Heart right ventricle (tissue), 16 donors: ENCODE results near the gene ACVR1B. TPM values are rescaled to one million over a fixed set of nuclear protein-coding genes. Genes with fewer than 3 reads are reported as not detected.

Experiments used
- ATAC-seq, 8 donors: fragments of 200-7000 bp; cut with Tn5 transposase; one replicate each; pipeline ENCODE4 v1.9.1; 2020; ENCODE audit warnings: mild to moderate bottlenecking in 8 of 8, moderate library complexity in 8 of 8, moderate number of reproducible peaks in 1 of 8
- DNase-seq, 2 donors: peaks; one replicate each; pipeline ENCODE4 v3.0.0-alpha.2; 2020
- H3K27ac ChIP-seq, 10 donors: fragments of 200-600 bp; sonication (generic) in 2 of 10; one replicate each; pipeline versions ENCODE4 v1.5.0 to v1.8.0; 2020 to 2022; ENCODE audit warnings: mild to moderate bottlenecking in 3 of 10
- H3K27me3 ChIP-seq, 7 donors: fragments of 200-600 bp; one replicate each; pipeline ENCODE4 v1.8.0; 2021 to 2022; ENCODE audit warnings: mild to moderate bottlenecking in 2 of 7
- H3K36me3 ChIP-seq, 9 donors: fragments of 200-600 bp; sonication (generic) in 1 of 9; one replicate each; pipeline versions ENCODE4 v1.5.0 to v1.8.0; 2020 to 2022; ENCODE audit warnings: mild to moderate bottlenecking in 2 of 9
- H3K4me1 ChIP-seq, 9 donors: fragments of 200-600 bp; sonication (generic) in 1 of 9; one replicate each; pipeline versions ENCODE4 v1.5.0 to v1.8.0; 2020 to 2022; ENCODE audit warnings: mild to moderate bottlenecking in 4 of 9
- H3K4me3 ChIP-seq, 10 donors: fragments of 200-600 bp; sonication (generic) in 2 of 10; one replicate each; pipeline versions ENCODE4 v1.5.0 to v1.8.0; 2020 to 2022; ENCODE audit warnings: mild to moderate bottlenecking in 7 of 10, moderate library complexity in 2 of 10
- H3K9me3 ChIP-seq, 11 donors: fragments of 200-600 bp in 10 of 11; sonication (generic) in 2 of 11; one replicate each; pipeline versions ENCODE4 v1.5.0 to v1.8.0; 2013 to 2022; ENCODE audit warnings: mild to moderate bottlenecking in 2 of 11, control low read depth in 1 of 11, moderate library complexity in 1 of 11
- WGBS, 2 donors: extraction: QIAGEN DNeasy Blood & Tissue Kit; methylation state at CpG; one replicate each; pipeline ENCODE4 v1.1.7; 2013; ENCODE audit warnings: inconsistent platforms in 1 of 2; 5-methylcytosine and 5-hydroxymethylcytosine counted together
- intact Hi-C, 10 donors: fragments of 100-400 bp; cut with DNase I; formaldehyde crosslinking; loops; one replicate each; pipeline versions ENCODE4 v1.11.1 to v1.14.2; 2022
- polyA plus RNA-seq, 2 donors: library from polyadenylated mRNA; stranded (reverse); fragments of 200-250 nt; gene quantifications; one replicate each; pipeline ENCODE4 v1.2.3, GENCODE V29; 2013
- total RNA-seq, 10 donors: library from RNA; stranded (reverse); fragmentation: NEBNext Ultra II Directional in 3 of 10; extraction: Animal tissue kit (Norgen Biotek cat#: 25700) in 3 of 10; gene quantifications; one replicate each; pipeline versions ENCODE4 v1.2.1 to v1.2.4, GENCODE V29; 2021 to 2023
- TF ChIP-seq, protein P1 (sequence below), 9 donors: fragments of 200-600 bp; sonication (generic) in 2 of 9; IDR thresholded peaks; one replicate each; pipeline versions ENCODE4 v1.5.0 to v1.8.0; 2021 to 2022; ENCODE audit warnings: antibody characterized with exemption in 9 of 9, mild to moderate bottlenecking in 5 of 9, moderate library complexity in 1 of 9
- donor health status: Arrhythmogenic right ventricular cardiomyopathy.
- donor health status: ischemic (EF 13 %, LVEDD 7.1; RV severe dilation, severe dysfunction).
- donor health status: healthy with polysubstance abuse.
- donor health status: DM: no; HTN: yes; CAD: no.
- donor health status: DM: no; HTN: no; CAD: no.
- donor health status: ischemic (EF 25% LVEDD 6.9; RV normal size, moderate dysfunction).
- donor health status: ischemic (EF 25% LVEDD 5.7; RV mildly dilated, moderate dysfunction).
- donor health status: healthy.
- donor health status: DM: yes; HTN: yes; CAD: no.
- donor health status: Ischemic cardiomyopathy.
- donor health status: ischemic (EF 35%, LVEDD 5.7; RV mildly dilated, moderate dysfunction).
- donor health status: nonischemic (EF 11% LVEDD 7.7; RV severe dilation, severe dysfunction).
- donor health status: DM: yes; HTN: yes; CAD: no.
- donor health status: PGD.
- donor health status: ischemic (EF 29% LVEDD 5.4; RV normal size, mild dysfunction).
- donor health status: nonischemic (EF 23%, LVEDD 6.1; RV moderate dilation, normal function).

The ACVR1B gene
- total and polyA plus RNA-seq, 12 donors = 5.8 to 15.5 (median 9.7) TPM

DNA sequence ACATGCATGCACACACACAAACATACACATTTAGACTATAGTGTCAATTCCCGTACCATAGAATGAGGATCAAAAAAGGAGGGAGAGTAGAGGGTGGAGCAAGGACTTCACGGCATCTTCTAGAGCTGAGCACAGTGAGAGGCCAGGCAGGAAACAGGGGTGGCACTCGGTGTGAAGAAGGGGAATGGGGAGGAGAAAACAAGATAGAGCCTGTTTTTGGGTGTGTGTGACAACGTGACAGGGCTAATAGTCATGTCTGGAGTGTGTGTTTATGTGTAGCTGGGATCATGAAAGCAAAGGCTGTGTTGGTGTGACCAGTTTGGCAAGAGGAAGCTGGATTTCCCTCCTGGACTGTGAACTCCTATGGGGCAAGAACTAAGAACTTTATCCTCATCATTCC, 9.9 kb upstream of the ACVR1B start:
- no peak for DNase-seq
- TF ChIP-seq, protein P1, sequence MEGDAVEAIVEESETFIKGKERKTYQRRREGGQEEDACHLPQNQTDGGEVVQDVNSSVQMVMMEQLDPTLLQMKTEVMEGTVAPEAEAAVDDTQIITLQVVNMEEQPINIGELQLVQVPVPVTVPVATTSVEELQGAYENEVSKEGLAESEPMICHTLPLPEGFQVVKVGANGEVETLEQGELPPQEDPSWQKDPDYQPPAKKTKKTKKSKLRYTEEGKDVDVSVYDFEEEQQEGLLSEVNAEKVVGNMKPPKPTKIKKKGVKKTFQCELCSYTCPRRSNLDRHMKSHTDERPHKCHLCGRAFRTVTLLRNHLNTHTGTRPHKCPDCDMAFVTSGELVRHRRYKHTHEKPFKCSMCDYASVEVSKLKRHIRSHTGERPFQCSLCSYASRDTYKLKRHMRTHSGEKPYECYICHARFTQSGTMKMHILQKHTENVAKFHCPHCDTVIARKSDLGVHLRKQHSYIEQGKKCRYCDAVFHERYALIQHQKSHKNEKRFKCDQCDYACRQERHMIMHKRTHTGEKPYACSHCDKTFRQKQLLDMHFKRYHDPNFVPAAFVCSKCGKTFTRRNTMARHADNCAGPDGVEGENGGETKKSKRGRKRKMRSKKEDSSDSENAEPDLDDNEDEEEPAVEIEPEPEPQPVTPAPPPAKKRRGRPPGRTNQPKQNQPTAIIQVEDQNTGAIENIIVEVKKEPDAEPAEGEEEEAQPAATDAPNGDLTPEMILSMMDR (IDR thresholded peaks at IDR 0.05) = no peak
- no peaks in the 10 kb centered on the region for H3K27me3 ChIP-seq
- no peaks in the 10 kb centered on the region for H3K36me3 ChIP-seq
- H3K4me1 ChIP-seq = peaks cover 3 to 16% (median 10%) of the 10 kb centered on the region in 9 donors
- H3K27ac ChIP-seq = no peak overlapping the region
- intact Hi-C loops = no loop called here
- 28 to 29% methylated on average over 4 of the region's 4 CpGs for WGBS, 2 donors
- peaks cover 0 to 23% (median 13%) of the 10 kb centered on the region in 11 donors for H3K9me3 ChIP-seq
- H3K4me3 ChIP-seq = no peak overlapping the region
- peak in 3 of 8 donors; percentile 28 to 49 (median 36) for ATAC-seq

DNA sequence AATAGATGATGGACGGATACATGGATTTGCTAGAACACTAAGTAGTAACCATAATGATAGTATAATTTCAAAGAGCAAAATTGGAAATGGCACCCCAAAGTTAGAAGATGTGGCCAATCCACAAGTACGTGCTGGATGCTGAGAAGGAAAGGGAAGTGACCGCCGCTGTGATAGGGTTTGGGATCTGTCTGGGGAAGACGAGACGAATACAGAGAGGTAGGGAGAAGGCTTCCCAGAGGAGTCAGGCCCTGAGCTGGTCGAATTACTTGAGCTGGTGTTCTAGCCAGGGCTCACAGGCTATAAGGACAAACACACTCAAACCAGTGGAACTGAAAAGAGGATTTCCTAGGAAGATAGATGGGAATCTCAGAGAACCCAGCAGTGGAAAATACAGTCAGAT, 9.4 kb upstream of the ACVR1B start:
- Histone ChIP-seq H3K9me3 (peaks cover 0 to 23% (median 13%) of the 10 kb centered on the region in 11 donors), H3K4me1 (peaks cover 3 to 16% (median 10%) of the 10 kb centered on the region in 9 donors), H3K4me3 (no peak overlapping the region), H3K27me3 (no peaks in the 10 kb centered on the region), H3K36me3 (no peaks in the 10 kb centered on the region), H3K27ac (no peak overlapping the region)
- intact Hi-C loops = no loop called here
- ATAC-seq (no peak), DNase-seq (no peak)
- TF ChIP-seq, protein P1 (IDR thresholded peaks at IDR 0.05) = no peak
- WGBS, 2 donors = 89 to 91% methylated on average over 7 of the region's 7 CpGs

DNA sequence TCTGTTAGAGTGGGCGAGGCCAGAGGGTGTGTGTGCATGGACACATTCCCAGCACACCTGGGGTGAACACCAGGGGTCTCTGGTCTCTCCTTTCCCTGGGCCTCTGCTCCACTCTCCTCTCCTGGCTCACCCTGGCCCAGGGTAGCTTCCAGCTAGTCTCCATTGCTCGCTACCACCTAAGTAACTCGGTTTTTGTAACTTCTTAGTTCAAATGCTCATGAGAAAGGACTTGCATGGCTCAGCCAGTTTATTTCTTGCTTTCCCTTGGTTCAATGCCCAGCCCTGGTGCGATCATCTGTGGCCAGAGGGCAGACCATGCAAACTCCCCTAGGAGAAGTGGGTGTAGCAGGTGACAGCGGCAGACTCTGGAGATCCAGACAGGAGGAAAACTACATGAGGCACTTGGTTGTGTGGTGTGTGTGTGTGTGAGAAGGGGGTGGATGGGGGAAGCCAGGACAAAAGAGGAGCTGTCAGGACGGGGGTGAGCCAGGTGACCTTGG, 8.9 kb upstream of the ACVR1B start:
- H3K9me3 ChIP-seq = peaks cover 0 to 23% (median 13%) of the 10 kb centered on the region in 11 donors
- no peak overlapping the region for H3K4me3 ChIP-seq
- WGBS, 2 donors = 94 to 99% methylated on average over 6 of the region's 6 CpGs
- intact Hi-C loops = no loop called here
- no peaks in the 10 kb centered on the region for H3K27me3 ChIP-seq
- ATAC-seq (peak in 1 of 8 donors; percentile 40), DNase-seq (no peak)
- no peak overlapping the region for H3K27ac ChIP-seq
- H3K36me3 ChIP-seq = no peaks in the 10 kb centered on the region
- TF ChIP-seq, protein P1 (IDR thresholded peaks at IDR 0.05) = no peak
- H3K4me1 ChIP-seq = peaks cover 3 to 16% (median 10%) of the 10 kb centered on the region in 9 donors

GRCh38 chr12:51943346-51943745, 8.2 kb upstream of the ACVR1B start:
- H3K4me3 ChIP-seq = no peak overlapping the region
- DNase-seq (no peak), ATAC-seq (no peak)

More at GRCh38 chr12:51943346-51943745, 8.2 kb upstream of the ACVR1B start:
- peaks cover 0 to 23% (median 13%) of the 10 kb centered on the region in 11 donors for H3K9me3 ChIP-seq
- intact Hi-C loops = no loop called here
- peaks cover 3 to 16% (median 10%) of the 10 kb centered on the region in 9 donors for H3K4me1 ChIP-seq
- TF ChIP-seq, protein P1 (IDR thresholded peaks at IDR 0.05) = no peak
- H3K36me3 ChIP-seq = no peaks in the 10 kb centered on the region
- no peaks in the 10 kb centered on the region for H3K27me3 ChIP-seq
- no peak overlapping the region for H3K27ac ChIP-seq
- WGBS, 2 donors = 94 to 98% methylated on average over 2 of the region's 2 CpGs
